Right lobe of liver (tissue), 4 donors: ENCODE results near the gene SCTR.

Experiments
- CTCF ChIP-seq, 4 donors: fragments of 200-600 bp in 3 of 4; fragments of 450-650 bp in 1 of 4; IDR thresholded peaks; one replicate each; pipeline versions ENCODE4 v1.5.1 to v1.8.0; 2016 to 2022; ENCODE audit warnings: antibody characterized with exemption in 4 of 4, mild to moderate bottlenecking in 2 of 4
- POLR2A ChIP-seq: fragments of 450-650 bp; IDR thresholded peaks from one replicate; pipeline ENCODE4 v1.6.1; 2017; ENCODE audit warnings: antibody characterized with exemption, mild to moderate bottlenecking
- donor health status: DM: no; HTN: no; CAD: no.
- donor health status: DM: no; HTN: no; CAD: no.
- donor health status: DM: no; HTN: yes; CAD: no.

DNA sequence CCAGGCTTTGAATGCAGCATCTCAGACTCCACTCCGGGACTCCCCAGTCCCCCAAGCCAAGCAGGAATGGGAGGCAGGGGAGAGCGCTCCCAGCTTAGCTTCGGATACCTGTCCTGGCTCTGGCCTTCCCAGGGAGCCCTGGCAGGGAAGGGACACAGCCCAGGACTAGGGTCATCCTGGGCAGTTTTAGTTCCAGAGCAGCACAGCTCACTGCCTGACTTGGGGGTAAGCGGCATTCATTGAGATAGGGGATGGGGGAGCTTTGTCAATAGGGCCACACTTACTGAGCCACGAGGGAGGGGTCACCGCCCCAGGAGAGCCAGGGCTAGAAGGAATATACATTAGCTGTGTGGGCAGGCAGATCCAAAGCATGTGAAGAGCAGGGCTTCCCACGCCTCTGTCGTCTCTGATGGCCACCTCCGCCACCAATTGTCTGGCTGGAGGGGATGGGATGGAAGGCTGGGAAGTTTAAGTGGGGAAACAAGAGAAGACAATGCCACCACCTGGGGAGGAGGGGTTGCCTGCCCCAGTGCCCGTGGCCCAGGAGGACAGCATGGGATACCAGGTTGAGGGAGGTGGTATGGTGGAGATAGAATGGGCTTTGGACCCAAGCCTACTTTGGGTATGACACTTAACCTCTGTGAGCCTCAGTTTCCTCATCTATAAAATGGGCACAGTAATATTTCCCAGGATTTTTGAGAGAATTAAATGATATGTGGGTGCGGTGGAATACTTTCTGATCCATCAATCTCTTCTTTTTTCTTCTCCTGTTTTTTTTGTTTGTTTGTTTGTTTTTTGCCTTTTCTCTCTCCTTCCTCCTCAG, 40.2 kb downstream of the SCTR start:
- TF ChIP-seq CTCF (IDR thresholded peaks at IDR 0.05), result no peak
- TF ChIP-seq POLR2A, result no peak
